ENCODE data around the gene CFAP77. TPM values are rescaled to one million over a fixed set of nuclear protein-coding genes. Genes with fewer than 3 reads are reported as not detected.

The CFAP77 gene
- total and polyA plus RNA-seq, 10 of the 15 experiments (the other 5 are each of a cell fraction or from before 2014, with no cell fraction given): 0.33 TPM; not detected in 9

GRCh38 chr9:132430998-132431397 is 21.0 kb downstream of the CFAP77 start (continued):
- TF ChIP-seq ZBTB4 (CRISPR knock-in tag; IDR thresholded peaks at IDR 0.05) (no peak), ZNF274 (IDR thresholded peaks at IDR 0.05; ENCODE audit: insufficient read depth, insufficient read length) (no peak), HSF1 (IDR thresholded peaks at IDR 0.05; ENCODE audit: low read depth, low read length) (no peak), ZNF217 (IDR thresholded peaks at IDR 0.05) (no peak), E2F8 (IDR thresholded peaks at IDR 0.05; ENCODE audit: low read depth, partially characterized antibody) (no peak), NRF1 (conservative IDR thresholded peaks at IDR 0.05; ENCODE audit: low read depth, low read length) (no peak), ATF3 (IDR thresholded peaks at IDR 0.05; ENCODE audit: borderline replicate concordance, extremely low read depth, low read depth, low read length) (no peak), TCF12 (IDR thresholded peaks at IDR 0.05; ENCODE audit: low read depth, low read length) (no peak)
